ENCODE data around the gene TAF11L14.
"Not testable (repeated sequence)": the region's sequence is repeated elsewhere in the genome, so short reads cannot be mapped to it uniquely, and the experiment has no call there.

Gene TAF11L14

DNA sequence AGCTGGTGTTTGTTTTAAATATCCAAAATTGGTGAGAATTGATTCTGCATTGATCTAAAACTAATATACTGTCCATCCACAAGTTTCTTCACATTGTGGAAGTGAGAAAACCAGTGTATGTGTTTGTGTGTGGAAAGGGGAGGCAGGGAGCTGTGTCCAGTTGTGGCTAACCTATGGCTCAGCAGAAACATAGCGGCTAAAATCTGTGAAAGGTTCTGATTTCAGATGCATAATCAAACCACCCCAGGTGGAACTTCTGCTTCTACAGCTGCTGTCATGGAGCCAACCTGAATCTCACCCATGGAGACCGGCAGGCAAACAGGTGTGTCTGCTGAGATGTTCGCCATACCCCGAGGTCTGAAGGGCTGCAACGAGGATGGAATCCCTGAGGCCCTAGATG is at the start of gene TAF11L14:
TSS of gene TAF11L14 (plus strand) at position 301 of the 400 bp plus-strand sequence.
- DNase-seq (ENCODE audit: low read depth) = no peak

- not testable (repeated sequence) for DNase-seq (ENCODE audit: low read depth)
Measured at GRCh38 chr5:17585658-17586057, 48.6 kb upstream of the TAF11L14 start, which contains the start of gene TAF11L7. TAF11L7 (minus strand) TSS chr5:17585758.

GRCh38 chr5:17590860-17591259 is 43.4 kb upstream of the TAF11L14 start, which contains the start of gene TAF11L8:
TAF11L8 (minus strand) TSS chr5:17590960.
- DNase-seq (ENCODE audit: low read depth) = not testable (repeated sequence)

- not testable (repeated sequence) for DNase-seq (ENCODE audit: low read depth)
Measured at GRCh38 chr5:17594255-17594654, 40.0 kb upstream of the TAF11L14 start, which contains the start of gene TAF11L9. TAF11L9 (minus strand) TSS chr5:17594394.

- not testable (repeated sequence) for DNase-seq (ENCODE audit: low read depth)
Measured at GRCh38 chr5:17597728-17598127, 36.5 kb upstream of the TAF11L14 start, which contains the start of gene TAF11L10. TAF11L10 (minus strand) TSS chr5:17597828.

- not testable (repeated sequence) for DNase-seq (ENCODE audit: low read depth)
Measured at GRCh38 chr5:17603880-17604279, 30.4 kb upstream of the TAF11L14 start, which contains the start of gene TAF11L11. TAF11L11 (plus strand) TSS chr5:17604183.

DNA sequence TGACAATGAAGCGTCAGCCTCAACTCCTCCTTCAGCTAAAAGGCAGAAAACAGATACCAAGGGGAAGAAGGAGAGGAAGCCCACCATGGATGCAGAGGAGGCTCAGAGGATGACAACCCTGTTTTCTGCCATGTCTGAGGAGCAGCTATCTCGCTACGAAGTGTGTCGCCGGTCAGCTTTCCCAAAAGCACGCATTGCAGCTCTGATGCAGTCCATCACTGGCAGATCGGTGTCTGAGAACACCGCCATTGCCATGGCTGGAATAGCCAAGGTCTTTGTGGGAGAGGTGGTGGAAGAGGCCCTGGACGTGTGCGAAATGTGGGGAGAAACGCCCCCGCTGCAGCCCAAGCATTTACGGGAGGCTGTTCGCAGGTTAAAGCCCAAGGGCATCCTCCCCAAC is 29.3 kb upstream of the TAF11L14 start:
- no peak for DNase-seq (ENCODE audit: low read depth)

GRCh38 chr5:17607461-17607860 is 26.8 kb upstream of the TAF11L14 start:
- not testable (repeated sequence) for DNase-seq (ENCODE audit: low read depth)

- DNase-seq (ENCODE audit: low read depth) = not testable (repeated sequence)
Measured at GRCh38 chr5:17610092-17610491, 24.2 kb upstream of the TAF11L14 start, which contains the start of gene TAF11L12. TAF11L12 (plus strand) TSS chr5:17610392.

DNA sequence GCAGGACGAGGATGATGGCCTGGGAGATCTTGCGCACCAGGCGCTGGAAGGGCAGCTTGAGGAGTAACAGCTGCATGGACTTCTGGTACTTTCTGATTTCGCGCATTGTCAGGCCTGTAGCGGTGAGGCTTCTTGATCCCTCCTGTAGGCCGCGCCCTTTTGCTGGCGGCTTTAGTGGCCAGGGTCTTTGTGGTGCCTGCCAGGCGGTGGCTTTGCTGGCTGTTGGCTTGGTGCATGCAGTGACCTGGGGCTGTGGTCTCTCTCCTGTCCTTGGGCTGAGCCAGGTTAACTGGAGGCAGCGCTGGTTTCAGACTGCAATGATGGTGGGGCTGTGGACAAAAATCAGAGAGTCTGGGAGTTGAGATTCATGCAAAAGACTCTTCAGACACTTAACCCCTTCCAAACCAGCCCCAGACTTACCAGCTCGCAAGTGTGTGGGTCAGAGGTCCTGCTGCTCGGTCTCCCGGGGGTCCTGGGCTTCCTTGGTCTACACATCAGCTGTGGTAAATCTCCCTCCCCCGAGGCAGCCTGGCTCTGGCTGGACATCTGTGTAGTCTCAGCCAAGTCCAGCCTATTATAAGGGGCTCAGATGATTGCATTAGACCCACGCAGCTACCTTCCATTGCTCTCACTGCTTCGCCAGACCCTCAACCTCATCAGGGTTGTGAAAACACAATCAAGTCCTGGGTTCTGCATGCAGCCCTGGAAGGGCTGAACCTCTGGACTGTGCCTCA is 19.2 kb upstream of the TAF11L14 start:
- DNase-seq (ENCODE audit: low read depth) = no peak

DNA sequence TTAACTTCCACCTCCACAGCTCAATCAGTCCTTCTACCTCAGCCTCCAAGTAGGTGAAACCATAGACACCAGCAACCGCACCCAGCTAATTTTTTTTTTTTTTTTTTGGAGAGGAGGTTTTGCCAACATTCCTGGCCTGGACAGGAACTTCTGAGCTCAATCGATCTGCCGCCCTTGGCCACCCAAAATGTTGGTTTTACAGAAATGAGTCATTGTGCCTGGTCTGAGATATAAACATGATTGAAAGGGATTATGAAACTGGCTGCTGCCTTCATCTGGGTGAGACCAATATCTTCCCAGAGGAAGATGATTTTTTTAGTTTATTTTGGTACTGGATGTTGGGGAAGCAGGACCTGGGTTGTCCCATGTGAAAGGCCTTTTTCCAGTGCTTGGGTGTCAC is 14.9 kb upstream of the TAF11L14 start:
- no peak for DNase-seq (ENCODE audit: low read depth)

DNA sequence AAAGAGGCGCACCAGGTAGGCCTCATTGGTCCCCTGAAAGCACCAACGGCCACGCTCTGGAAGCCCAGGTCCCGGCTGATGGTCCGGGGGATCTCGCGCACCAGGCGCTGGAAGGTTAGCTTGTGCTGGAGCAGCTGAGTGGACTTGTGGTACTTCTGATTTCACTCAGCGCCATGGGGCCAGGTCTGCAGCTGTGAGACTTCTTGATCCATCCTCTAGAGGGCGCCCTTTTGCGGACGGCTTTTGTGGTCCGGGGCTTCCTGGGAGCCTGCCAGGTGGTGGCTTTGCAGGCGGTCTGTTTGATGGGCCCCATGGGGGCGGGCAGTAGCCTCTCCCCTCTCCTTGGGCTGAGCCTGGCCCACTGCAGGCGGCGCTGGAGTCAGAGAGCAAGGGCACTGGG is 13.6 kb upstream of the TAF11L14 start:
- DNase-seq (ENCODE audit: low read depth) = no peak

GRCh38 chr5:17625686-17626085 is 8.6 kb upstream of the TAF11L14 start:
- no peak for DNase-seq (ENCODE audit: low read depth)

DNA sequence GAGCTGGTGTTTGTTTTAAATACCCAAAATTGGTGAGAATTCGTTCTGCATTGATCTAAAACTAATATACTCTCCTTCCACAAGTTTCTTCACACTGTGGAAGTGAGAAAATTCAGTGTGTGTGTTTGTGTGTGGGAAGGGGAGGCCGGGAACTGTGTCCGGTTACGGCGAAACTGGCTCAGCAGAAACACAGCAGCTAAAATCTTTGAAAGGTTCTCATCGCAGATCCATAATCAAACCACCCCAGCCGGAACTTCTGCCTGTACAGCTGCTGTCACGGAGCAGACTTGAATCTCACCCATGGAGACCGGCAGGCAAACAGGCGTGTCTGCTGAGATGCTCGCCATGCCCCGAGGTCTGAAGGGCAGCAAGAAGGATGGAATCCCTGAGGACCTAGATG is 2.5 kb upstream of the TAF11L14 start, which contains the start of gene TAF11L13:
TSS of gene TAF11L13 (plus strand) at position 301 of the 400 bp plus-strand sequence.
- DNase-seq (ENCODE audit: low read depth) = not testable (repeated sequence)

GRCh38 chr5:17649232-17649631 is 15.0 kb downstream of the TAF11L14 start:
- DNase-seq (ENCODE audit: low read depth) = not testable (repeated sequence)

DNA sequence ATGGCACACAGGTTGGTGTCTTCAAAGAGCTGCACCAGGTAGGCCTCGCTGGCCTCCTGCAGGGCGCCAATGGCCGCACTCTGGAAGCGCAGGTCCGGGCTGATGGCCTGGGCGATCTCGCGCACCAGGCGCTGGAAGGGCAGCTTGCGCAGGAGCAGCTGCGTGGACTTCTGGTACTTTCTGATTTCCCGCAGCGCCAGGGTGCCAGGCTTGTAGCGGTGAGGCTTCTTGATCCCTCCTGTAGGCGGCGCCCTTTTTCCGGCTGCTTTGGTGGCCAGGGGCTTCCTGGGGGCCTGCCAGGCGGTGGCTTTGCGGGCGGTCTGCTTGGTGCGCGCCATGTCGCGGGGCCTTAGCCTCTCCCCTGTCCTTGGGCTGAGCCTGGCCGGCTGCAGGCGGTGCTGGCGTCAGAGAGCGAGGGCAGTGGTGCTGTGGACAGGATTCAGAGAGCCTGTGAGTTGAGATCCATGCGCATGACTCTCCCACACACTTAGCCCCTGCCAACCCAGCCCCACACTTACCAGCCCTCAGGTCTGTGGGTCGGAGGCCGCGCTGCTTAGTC is 21.0 kb downstream of the TAF11L14 start:
- not testable (repeated sequence) for DNase-seq (ENCODE audit: low read depth)

DNA sequence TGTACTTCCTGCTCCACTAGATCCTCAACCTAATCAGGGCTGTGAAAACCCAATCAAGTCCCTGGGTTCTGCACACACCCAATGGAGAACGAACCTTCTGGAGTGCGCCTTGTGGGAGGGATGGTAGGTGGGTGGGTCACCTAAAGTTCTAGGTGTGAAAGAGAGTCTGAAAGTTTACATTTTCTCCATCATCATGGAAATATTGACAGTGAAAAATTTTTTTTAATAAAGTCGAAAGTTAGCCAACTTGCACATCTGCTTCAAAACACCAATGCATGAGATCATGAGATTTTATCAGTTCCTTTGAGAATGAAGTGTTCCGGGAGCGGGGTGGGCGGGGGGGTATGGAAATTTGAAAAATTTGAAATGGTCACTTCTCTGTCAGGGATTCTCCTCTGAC is 21.7 kb downstream of the TAF11L14 start:
- no peak for DNase-seq (ENCODE audit: low read depth)

DNA sequence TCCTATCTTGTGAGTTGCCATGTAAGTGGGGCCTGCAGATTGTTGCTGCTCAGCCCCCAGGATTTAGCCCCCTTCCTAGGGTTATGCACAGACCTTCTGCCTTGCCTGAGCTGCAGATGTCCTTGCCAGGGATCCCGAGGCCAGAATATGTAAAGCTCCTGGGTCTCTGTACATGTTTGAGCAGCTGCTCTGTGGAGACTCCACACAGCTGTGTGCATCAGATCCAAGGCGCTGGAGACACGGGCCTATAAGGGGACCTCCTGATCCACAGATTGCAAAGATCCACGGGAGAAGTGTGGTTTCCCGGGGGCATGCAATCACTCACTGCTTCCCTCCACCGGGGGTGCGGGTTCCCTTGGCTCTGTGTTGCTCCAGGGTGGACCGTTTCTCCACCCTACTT is 28.9 kb downstream of the TAF11L14 start:
- DNase-seq (ENCODE audit: low read depth) = no peak

GRCh38 chr5:17665836-17666235 is 31.6 kb downstream of the TAF11L14 start:
- no peak for DNase-seq (ENCODE audit: low read depth)

GRCh38 chr5:17666726-17667235 is 32.5 kb downstream of the TAF11L14 start:
- no peak for DNase-seq (ENCODE audit: low read depth)

- no peak for DNase-seq (ENCODE audit: low read depth)
Measured at GRCh38 chr5:17670353-17670752, 36.1 kb downstream of the TAF11L14 start.

DNA sequence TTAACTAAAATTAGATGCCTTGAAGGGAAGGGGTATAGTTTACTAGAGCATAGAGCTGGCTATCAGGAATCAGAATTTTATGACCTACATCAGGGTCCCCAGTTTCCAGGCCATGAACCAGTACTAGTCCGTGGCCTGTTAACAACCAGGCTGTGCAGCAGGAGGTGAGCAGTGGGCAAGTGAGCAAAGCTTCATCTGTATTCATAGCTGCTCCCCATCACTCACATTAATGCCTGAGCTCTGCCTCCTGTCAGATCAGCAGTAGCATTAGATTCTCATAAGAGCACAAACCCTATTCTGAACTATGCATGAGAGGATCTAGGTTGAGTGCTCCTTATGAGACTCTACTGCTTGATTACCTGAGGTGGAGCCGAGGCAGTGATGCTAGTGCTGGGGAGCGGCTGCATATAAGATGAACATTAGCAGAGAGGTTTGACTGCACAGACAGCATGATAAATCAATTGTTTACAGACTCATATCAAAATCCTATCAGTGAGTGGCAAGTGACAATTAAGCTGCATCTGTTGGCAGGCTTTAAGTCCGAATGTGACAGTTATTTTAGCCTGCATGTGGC is 44.6 kb downstream of the TAF11L14 start:
- no peak for DNase-seq (ENCODE audit: low read depth)

Measured in GM04504 (cell line).